ENCODE measurements around the gene FRAT2.
"Not testable (repeated sequence)": the region's sequence is repeated elsewhere in the genome, so short reads cannot be mapped to it uniquely, and the experiment has no call there.

The FRAT2 gene

DNA sequence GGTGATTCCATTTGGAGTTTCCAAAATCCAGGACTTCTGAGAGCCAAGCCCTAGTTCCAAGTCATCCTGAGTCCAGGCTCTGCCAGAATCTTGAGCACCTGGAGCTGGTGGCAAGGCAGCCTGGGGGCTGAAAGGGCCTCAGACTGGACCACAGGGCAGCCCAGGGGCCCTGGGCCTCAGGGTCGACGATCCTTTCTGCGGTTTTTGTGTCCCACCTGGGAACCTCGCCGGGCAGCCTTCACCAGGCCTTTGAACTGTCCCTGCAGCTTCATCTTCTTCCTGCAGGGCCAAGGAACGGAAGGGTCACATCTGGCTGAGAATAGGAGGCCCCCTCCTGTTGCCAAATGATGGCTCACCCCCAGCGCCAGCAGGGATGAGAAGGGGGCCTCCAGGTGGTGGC lies 22.4 kb upstream of the FRAT2 start:
- no peak for DNase-seq (ENCODE audit: low read depth in 1 of 2, low spot score in 1 of 2)

DNA sequence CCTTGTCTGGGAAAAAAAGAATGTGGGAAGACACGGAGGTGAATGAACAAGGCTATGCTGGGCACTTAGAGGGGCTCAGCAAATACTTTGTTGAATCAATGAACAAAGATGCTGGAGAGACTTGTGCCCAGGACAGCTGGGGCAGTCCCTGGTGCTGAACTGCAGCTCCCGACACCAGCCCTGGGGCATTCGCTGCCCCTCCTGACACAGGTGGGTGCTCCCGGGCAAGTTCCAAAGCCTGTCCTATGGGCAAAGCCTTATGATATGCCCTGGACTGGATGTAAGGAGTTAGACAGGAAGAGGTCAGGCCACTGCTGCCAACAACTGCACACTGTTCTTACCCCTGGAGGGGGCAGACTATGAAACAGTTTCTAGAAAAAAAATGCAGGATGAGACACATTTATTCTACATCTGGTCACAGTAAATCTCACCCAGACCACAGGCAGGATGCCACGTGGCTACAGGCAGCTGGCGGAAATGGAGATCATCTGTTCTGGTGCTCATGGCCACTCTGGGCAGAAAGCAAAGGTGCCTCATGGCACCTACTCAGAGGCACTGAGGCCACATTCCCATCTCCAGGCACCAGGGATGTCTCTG lies 21.9 kb upstream of the FRAT2 start:
- DNase-seq (ENCODE audit: low read depth in 1 of 2, low spot score in 1 of 2): no peak

DNA sequence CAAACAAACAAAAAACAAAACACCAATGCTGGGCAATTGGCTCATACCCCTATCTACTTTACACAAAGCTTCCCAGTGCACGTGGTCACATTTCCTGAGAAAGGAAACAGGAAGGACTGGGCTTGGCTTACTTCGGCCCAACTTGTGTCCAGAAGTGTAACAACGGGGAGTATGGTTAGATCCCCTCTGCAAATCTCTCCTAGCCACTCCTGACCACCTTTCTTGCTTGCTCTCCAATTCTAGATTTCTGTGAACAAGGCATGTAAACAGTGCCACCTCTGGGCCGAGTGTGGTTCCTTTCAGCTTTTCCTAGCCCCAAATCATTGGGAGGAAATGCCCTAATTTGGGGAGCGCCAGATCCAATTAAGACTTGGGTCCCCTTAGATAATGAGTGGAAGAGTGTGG lies 21.0 kb upstream of the FRAT2 start:
- DNase-seq (ENCODE audit: low read depth in 1 of 2, low spot score in 1 of 2): no peak

DNA sequence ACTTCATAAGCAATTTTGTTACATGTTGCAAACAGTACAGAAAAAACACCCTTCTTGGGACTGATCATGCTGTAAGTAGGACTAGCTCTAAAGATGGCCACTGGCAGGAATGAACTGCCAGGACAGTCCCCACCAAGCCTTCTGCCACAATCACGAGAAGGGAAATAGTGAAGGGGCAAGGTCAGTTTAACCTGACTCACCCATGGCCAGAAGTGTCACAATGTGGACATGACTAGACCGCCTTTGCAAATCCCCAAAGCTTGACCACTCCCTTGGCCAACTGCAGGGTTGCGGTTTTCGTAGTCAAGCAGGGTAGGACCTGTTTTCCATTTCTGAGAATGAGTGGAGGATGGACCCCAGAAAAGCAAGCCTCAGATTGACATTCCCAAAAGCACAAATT lies 19.4 kb upstream of the FRAT2 start:
- no peak for DNase-seq (ENCODE audit: low read depth in 1 of 2, low spot score in 1 of 2)

DNA sequence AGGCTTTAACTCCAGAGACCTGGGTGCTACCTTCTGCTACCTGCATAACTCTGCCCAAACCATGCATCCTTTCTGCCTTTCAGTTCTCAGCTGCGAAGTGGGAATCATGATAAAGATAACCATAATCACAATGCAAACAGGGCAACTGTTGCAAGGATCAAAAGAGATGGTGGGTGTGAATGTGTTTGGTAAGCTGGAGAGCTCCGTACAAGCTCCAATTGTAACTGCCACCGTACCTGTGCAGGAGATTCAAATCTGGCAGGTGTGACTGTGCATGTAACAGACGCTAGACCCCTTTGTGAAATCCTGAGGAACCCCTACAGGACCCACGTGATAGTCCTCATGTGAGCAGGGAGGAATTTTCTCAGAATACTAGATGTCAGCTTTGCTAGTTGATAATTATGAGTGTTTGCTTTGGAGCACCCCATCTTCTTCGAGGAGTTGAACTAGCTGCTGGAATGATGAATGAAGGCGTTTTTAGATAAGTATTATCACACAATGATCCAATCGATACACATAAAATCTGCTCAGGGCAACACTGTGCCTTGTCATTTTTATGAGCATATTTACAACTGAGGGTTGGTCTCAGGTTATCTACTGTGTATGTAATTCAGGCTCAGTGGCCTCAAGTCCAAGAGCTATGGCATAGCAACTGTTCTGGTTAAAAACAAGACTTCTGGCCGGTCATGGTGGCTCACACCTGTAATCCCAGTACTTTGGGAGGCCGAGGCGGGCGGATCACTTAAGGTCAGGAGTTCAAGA lies 15.4 kb upstream of the FRAT2 start:
- DNase-seq (ENCODE audit: low read depth in 1 of 2, low spot score in 1 of 2): no peak

DNA sequence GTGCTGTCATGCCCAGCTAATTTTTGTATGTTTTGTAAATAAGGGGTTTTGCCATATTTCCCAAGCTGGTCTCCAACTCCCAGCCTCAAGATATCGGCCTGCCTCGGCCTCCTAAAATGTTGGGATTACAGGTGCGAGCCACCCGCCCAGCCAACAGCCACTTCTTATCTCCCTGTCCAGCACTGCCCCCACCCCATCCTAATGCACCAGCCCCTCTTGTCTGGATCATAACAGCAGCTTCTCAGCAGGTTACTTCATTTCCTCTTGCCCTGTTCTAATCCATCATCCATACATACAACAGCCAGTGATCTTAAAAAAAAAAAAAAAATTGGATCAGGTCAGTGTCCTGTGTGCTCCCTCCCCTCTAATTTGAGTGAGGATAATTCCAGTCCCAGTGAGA lies 12.8 kb upstream of the FRAT2 start:
- no peak for DNase-seq (ENCODE audit: low read depth in 1 of 2, low spot score in 1 of 2)

DNA sequence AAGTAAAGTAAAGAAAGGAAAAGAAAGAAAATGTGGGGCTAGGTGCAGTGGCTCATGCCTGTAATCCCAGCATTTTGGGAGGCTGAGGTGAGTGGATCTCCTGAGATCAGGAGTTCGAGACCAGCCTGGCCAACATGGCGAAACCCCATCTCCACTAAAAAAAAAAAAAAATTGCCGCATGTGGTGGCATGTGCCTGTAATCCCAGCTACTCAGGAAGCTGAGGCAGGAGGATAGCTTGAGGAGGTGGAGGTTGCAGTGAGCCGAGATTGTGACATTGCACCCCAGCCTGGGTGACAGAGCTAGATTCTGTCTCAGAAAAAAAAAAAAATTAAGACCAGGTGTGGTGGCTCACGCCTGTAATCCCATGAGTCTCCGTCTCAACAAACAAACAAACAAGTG lies 9.1 kb upstream of the FRAT2 start:
- not testable (repeated sequence) for DNase-seq (ENCODE audit: low read depth in 1 of 2, low spot score in 1 of 2)

DNA sequence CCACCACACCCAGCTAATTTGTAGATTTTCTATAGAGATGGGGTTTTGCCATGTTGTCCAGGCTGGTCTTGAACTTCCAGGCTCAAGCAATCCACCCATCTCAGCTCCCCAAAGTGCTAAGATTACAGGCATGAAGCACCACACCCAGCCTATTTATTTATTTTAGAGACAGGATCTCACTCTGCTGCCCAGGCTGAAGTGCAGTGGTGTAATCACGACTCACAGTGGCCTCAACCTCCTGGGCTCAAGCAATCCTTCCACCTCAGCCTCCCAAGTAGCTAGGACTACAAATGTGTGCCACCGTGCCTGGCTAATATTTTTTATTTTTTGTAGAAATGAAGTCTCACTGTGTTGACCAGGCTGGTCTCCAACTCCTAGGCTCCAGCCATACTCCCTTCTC lies 6.9 kb upstream of the FRAT2 start:
- no peak for DNase-seq (ENCODE audit: low read depth in 1 of 2, low spot score in 1 of 2)

DNA sequence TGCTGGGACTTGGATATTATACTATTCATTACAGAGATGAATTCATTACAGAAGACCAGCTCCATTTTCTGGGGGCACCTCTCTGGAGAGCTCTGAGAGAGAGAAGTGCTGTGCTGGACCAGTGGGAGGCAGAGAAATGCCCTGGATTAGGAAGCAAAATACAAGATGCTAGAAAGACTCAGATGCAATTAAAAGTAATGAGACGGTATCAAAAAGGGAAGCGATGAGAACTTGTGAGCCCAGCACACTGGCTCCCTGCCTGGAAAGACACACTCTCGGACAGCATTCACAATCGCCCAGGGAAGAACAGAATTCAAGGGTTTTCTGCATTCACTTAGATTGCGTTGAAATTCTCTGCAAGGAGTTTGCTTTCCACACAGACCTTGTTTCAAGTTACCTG lies 3.5 kb upstream of the FRAT2 start:
- DNase-seq (ENCODE audit: low read depth in 1 of 2, low spot score in 1 of 2): no peak

DNA sequence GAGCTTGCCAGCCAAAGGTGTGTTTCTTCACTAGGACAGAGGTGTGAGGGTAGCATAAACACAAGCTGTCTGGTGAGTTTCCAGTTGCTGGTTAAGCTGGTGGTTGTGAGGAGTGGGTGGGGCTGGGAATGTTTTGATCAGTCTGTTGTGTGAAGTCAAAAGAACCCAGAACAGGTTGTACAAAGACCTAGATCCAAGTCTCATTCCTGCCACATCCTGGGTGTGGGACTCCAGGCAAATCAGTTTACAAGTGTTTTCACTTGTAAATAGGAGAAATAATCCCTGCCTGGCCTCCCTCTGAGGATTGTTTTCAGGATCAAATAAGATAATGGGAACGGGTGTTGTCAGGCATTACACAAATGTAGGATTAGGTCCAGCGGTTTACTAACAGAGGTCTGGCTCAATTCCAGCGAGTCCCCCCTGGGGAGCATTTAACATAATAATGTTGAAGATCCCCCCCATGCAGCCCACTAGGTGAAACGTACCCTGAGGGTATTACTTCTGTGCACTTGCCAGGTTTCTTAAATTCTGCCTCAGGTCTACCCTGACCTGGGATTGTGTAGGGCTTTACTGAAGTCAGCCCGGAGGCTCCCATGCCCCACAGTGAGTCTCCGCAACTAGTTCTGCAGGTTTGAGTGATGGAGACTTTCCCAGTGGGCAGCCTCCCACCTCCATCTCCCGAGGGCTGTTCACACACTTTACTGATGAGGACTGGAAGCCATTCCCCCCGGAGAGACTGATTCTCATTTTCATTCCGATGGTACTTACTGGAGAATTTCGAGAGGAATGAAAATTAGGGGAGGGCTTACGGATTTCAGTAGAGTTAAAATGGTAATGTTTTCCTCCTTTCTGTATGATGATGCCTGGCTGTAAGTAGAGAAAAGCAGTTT lies 2.7 kb upstream of the FRAT2 start:
- no peak for DNase-seq (ENCODE audit: low read depth in 1 of 2, low spot score in 1 of 2)

DNA sequence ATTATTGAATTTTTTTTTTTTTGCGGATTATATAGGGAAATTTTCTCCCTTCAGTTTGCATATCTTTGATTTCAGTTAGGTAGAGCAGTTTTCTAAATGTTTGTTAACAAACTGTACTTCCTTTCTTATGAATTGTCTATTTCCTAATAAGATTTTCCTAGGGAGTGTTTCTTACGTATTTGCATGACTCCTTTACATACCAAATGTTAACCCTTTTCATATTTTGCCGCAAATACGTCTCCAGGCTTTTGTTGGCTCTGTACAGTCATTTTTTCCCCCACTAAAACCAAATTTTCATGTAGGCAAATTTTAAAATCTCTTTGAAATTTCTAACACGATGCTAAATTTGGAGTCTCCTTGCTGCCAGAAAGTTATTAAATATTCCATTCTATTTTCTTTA lies 1.9 kb upstream of the FRAT2 start:
- no peak for DNase-seq (ENCODE audit: low read depth in 1 of 2, low spot score in 1 of 2)

DNA sequence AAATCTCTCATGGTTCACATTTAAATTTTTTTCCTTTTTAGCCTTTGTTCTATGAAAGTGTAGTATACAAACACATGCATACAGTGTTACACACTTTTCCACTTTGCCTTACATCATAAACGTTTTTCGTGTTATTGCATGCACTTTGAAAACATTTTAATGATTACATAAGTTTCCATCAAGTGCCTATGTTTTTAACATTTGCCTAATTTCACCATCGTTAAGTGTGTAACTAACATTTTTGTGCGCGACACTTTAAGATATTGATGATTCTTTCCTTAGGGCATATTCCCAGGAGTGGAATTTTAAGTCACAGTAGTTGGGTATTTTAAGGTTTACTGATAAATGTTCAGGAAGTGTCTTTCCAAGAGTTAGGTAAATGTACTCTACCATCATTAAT lies 1.5 kb upstream of the FRAT2 start:
- DNase-seq (ENCODE audit: low read depth in 1 of 2, low spot score in 1 of 2): no peak

DNA sequence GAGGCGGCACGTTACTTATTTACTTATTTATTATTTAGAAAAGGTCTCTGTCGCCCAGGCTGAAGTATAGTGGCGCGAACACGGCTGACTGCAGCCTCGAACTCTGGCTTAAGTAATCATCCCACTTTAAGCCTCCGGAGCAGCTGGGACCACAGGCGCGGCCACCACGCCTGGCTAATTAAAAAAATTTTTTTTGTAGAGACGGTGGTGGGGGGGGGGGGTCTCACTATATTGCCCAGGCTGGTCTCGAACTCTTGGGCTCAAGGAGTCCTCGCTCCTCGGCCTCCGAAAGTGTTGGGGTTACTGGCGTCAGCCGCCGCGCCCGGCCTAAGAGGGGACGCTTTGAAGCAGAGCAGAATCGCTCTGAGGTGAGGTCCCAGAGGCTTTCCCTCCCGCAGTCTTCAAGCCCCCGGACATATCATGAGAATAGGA lies 675 bp upstream of the FRAT2 start:
- no peak for DNase-seq (ENCODE audit: low read depth in 1 of 2, low spot score in 1 of 2)

DNA sequence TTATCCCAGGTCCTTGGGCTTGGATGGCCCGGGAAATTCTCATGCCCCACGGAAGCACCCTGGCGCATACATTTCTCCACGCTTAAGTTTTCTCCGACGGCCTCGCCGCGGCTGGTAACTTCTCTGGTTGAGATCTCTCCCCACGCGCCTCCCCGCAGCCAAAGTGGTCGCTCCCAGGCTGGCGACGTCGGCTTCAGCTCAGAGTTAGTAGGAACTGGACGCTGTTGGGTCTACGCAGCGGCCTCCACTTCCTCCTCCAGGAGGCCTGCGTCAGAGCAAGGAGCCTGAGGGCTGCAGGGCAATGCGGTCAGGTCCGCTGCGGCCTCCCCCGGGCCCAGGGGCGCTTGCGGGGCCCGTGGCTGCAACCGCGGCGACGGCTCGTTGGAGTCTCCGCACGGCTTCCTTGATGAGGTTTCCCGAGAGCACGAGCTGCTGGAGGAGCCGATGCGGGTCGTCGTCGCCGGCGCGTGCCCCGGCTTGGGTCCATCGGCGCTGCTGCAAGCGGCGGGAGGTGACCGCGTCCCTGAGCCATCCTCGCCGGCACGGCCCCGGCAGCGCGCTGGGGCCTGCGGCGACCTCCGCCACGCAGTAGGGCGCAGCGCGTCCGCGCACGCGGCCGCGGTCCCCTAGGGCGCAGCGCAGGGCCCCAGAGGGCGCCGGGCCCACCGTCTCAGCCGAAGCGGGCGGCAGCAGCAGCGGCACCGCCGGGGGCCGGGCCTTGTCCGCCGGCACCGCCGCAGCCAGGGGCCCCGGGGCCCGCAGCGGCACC lies 744 bp downstream of the FRAT2 start:
- no peak for DNase-seq (ENCODE audit: low read depth in 1 of 2, low spot score in 1 of 2)

DNA sequence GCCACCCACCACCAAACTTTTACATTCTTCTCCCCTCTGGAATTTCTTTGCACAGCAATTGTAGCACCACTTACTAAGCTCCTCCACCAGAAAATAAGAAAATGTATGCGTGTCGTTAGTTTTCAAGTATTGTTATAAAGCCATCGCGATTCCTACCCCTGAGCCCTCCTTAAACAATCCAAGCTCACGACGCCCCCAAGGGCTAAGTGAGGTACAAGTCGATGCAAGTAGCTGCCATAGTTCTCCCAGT lies 1.3 kb downstream of the FRAT2 start:
- DNase-seq (ENCODE audit: low read depth in 1 of 2, low spot score in 1 of 2): no peak

DNA sequence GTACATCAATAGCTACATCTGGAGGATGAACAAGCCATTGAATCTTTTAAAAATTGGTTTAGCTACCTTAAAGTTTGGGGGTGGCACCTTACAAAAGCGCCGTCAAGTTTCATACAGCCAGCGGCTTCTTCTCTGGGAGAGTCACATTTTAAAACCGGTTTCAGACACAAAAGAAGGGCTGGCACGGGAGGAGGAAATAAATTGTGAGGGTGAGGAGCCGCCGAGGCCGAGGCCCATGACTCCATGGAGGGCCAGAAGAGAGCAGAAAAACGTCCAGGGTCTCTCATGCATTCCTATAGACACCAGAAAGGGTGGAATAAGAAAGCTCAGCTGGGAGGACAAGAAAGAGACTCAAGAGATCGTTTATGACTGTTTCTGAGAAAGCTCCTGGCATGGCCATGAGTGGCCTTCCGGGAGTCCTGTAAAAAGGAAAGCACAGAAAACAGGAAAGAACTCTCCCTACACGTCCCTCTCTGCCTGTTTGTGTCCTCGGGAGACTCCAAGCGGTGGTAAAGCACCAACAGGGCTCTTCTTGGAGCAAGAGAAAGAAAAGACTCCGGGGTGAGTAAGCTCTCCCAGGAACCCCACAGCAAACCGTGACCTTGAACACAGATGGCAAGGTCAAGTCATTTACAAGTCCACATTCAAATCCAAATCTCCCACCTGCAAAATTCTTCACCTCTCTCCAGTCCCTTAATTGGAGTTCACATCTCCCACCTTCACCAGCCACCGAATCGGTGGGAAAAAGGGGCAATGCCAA lies 1.8 kb downstream of the FRAT2 start:
- no peak for DNase-seq (ENCODE audit: low read depth in 1 of 2, low spot score in 1 of 2)

DNA sequence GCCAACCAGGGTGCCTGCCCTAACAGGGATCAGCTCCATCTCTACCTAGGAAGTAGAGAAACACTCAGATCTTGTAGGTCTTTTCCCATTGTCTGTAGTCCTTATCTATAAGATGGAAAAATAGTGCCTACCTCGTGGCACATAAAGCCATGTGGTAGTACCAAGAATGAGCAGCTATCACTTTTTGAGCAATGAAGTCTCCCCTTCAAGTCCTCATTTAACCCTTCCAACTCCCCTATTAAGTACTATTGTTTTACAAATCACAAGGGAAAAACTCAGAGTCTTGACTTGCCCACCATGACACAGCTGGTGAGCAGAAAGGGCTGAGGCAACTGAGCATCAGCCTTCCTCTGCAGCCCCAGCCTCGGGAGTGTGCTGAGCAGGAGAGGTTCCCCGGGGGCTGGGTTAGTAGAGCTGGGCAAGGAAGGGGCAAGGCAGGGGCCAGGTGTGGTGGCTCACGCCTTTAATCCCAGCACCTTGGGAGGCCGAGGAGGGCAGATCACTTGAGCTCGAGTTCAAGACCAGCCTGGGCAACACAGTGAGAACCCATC lies 3.3 kb downstream of the FRAT2 start:
- DNase-seq (ENCODE audit: low read depth in 1 of 2, low spot score in 1 of 2): no peak

DNA sequence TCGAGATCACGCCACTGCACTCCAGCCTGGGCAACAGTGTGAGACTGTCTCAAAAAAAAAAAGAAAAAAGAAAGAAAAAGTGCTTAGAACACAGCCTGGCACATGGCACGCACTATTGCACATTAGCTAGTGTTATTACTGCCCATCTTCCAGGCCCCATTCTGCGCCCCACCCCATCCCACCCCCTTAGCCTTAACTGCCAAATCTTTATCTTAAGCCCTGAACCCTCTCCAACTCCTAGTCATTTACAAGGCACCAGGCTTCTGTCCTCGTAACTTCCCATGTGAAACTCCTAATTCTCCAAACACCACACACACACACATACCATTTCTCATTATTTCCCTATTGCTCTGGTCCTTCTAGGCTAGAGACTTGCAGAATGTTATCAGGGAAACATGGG lies 4.8 kb downstream of the FRAT2 start:
- DNase-seq (ENCODE audit: low read depth in 1 of 2, low spot score in 1 of 2): no peak

DNA sequence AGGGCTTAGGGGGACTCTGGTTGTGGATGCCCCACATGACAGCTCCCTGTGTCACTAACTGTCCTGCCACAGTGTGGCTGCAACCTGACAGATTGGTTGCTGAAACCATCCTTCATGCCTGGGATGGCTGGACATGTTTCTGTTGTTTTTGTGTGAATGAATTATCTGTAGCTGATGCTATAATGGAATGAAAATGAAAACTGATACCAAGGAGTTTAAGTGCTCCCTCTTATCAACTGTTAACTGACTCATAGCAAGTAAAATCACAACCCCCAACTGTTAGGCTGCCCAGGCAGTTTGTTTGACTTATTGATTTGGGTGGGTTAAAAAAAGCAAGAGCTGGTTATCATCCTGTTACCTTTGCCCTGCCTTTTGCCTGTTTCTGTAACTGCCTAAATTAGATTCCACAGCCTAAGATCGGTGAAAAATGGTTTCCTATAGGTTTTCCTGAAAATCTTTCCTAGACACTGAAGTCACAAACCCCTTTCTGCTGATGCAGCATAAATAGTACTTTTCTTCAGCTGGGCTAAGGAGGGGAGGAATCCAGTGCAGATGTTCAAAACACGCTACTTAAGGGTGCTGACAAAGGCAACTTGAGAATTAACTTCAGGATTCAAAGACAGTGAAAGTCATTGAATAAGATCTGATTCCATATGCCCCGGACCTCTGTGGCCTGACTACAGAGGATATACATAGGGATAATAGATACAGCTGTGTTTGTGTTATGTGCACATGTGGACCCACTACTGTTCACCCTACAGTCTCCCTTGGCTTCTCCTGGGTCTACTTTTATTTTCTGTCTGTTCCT lies 5.7 kb downstream of the FRAT2 start:
- DNase-seq (ENCODE audit: low read depth in 1 of 2, low spot score in 1 of 2): no peak

All from stimulated activated CD4-positive, alpha-beta T cell treated with anti-CD3 and anti-CD28 coated beads, Interleukin-15, amount 100 ng/mL, for 1 hour (primary cell).